Activated CD4-positive, CD25-positive, alpha-beta regulatory T cell treated with anti-CD3 and anti-CD28 coated beads, Interleukin-2, amount 50 U/mL, for 16 hours (primary cell): ENCODE data around the gene DUSP28.
"Not testable (repeated sequence)": the region's sequence is repeated elsewhere in the genome, so short reads cannot be mapped to it uniquely, and the experiment has no call there.

Experiments
- DNase-seq: peaks from one replicate; pipeline ENCODE4 v3.0.0-alpha.2; 2020; ENCODE audit warnings: low read depth, low spot score

DUSP28 gene

GRCh38 chr2:240560084-240560479, at the start of gene DUSP28:
Gene DUSP28 (plus strand): TSS chr2:240560357. CDS start chr2:240560685, 328 bp downstream.
- DNase-seq = peak; percentile 78

- DNase-seq = no peak
Measured at GRCh38 chr2:240510513-240511210, 49.5 kb upstream of the DUSP28 start.

- DNase-seq = no peak
Measured at GRCh38 chr2:240511351-240512108, 48.6 kb upstream of the DUSP28 start.

- no peak for DNase-seq
Measured at GRCh38 chr2:240512109-240512485, 48.1 kb upstream of the DUSP28 start.

GRCh38 chr2:240512666-240513535, 47.3 kb upstream of the DUSP28 start:
- DNase-seq = no peak

- peak; percentile 70 for DNase-seq
Measured at GRCh38 chr2:240513549-240514287, 46.4 kb upstream of the DUSP28 start.

GRCh38 chr2:240514631-240515030, 45.5 kb upstream of the DUSP28 start:
- DNase-seq = no peak

- DNase-seq = no peak
Measured at GRCh38 chr2:240517342-240517741, 42.8 kb upstream of the DUSP28 start.

- DNase-seq = no peak
Measured at GRCh38 chr2:240518981-240519380, 41.2 kb upstream of the DUSP28 start.

DNA sequence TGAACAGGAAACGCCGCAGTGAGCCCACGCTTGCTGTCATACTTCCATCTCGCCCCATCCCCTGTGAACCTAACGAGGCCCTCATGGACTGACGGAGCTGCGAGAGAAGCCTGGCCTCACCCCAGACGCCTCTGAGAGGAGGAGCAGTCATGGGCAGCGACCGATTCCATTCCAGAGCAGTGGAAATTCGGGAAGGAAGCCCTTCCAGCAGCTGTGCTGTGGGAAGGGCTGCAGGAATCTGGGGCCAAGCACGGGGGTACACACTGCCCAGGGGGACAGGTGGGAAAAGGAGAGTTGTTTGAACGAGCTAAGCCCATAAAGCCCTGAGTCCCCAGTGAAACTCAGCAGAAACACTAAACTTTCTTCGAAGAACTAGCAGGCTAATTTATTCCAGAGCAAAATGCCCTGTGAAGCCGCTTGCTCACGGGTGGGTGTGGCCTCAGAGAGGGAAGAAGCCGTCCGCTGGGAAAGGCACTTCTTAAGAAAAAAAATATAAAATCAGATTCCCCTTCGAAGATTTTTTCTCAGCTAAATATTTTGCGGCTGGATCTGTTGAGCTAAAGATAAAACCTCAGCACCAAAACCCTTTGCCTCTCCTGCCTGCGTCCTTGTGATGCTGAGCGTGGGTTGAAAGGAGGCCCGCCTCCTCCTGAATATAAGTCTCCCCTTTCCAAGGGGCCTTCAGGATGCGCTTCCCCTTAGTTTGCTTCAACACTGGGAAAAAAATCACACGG, 40.6 kb upstream of the DUSP28 start:
- no peak for DNase-seq

- DNase-seq = no peak
Measured at GRCh38 chr2:240520130-240520973, 39.8 kb upstream of the DUSP28 start.

GRCh38 chr2:240520974-240521350, 39.2 kb upstream of the DUSP28 start:
- no peak for DNase-seq

DNA sequence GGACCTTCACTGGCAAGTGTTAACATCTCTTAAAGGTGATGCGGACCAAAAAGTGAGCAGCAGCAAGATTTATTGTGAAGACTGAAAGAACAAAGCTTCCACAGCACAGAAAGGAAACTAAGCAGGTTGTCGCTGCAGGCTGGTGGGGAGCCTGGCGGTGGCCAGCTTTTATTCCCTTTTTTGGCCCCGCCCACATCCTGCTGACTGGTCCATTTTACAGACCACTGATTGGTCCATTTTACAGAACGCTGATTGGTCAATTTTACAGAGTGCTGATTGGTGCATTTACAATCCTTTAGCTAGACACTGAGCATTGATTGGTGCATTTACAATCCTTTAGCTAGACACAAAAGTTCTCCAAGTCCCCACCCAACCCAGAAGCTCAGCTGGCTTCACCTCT, 38.3 kb upstream of the DUSP28 start:
- not testable (repeated sequence) for DNase-seq

DNA sequence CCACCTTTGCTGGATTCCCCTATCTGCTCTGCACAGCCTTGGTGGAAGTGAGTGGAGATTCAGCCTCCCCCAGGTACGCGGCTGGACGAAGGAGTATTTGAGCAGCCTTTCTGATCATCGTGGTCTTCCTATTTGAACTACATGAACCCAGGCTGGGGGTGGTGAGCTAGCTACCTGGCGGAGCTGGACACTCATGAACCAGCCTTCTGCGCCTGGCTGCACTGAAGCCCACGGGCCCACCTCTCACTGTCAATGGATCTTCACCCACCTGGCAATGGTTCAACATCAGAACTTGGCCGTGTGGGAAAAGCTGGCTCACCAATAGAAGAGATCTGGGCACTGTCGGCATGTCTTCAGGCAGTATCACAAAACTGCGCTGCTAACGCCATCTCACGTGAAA, 37.8 kb upstream of the DUSP28 start:
- no peak for DNase-seq

GRCh38 chr2:240523451-240524281, 36.5 kb upstream of the DUSP28 start:
- DNase-seq = no peak

GRCh38 chr2:240524963-240525718, 35.0 kb upstream of the DUSP28 start:
- no peak for DNase-seq

GRCh38 chr2:240525802-240526201, 34.4 kb upstream of the DUSP28 start:
- DNase-seq = no peak

DNA sequence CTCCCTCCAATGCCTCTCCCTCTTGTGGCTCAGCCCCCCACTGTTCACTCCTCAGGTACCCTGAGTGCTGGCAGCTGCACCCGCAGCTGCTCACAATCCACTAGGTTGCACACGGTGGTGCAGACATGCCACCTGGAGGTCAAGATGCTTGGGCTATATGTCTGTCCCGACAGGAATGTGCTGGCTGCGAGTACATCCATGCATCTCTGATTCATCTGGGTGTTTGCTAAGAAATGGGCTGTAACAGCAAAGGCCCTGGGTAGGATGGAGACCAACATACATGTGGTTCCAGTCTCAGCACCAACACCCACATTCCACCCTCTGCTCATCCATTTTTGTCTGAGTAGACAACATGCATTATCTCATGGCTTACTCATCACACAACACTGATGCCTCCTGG, 33.6 kb upstream of the DUSP28 start:
- no peak for DNase-seq
